HepG2 (cell line): Measurements from ENCODE around the gene MORF4L1. TPM values are rescaled to one million over a fixed set of nuclear protein-coding genes. Genes with fewer than 3 reads are reported as not detected.
A peak's percentile ranks its signal among the peaks of the same experiment; 100 is the strongest.

Experiments used
- CENPT ChIP-seq: sonication (generic); formaldehyde crosslinking; IDR thresholded peaks from 2 replicates; pipeline ENCODE4 v1.8.0; 2022; ENCODE audit warnings: low read depth, mild to moderate bottlenecking, moderate library complexity, missing genetic modification reagents
- CREB1 ChIP-seq, 2 experiments: fragments of 450-650 bp in 1 of 2; IDR thresholded peaks; 2 replicates each; pipeline ENCODE4 v1.6.1; 2016 to 2017; ENCODE audit warnings: control low read depth in 1 of 2, mild to moderate bottlenecking in 1 of 2, missing compliant biosample characterization in 1 of 2, missing genetic modification characterization in 1 of 2
- EEA1 ChIP-seq: sonication (generic); formaldehyde crosslinking; IDR thresholded peaks from 2 replicates; pipeline ENCODE4 v1.5.1; 2020; ENCODE audit warnings: mild to moderate bottlenecking, missing genetic modification reagents, borderline replicate concordance
- FOXO1 ChIP-seq: sonication (generic); formaldehyde crosslinking; IDR thresholded peaks from 2 replicates; pipeline ENCODE4 v1.4.0; 2020; ENCODE audit warnings: missing genetic modification reagents
- HDAC1 ChIP-seq: sonication (generic); formaldehyde crosslinking; IDR thresholded peaks from 2 replicates; pipeline ENCODE4 v1.5.1; 2020; ENCODE audit warnings: mild to moderate bottlenecking, missing genetic modification reagents
- HNF4A ChIP-seq: sonication (generic); formaldehyde crosslinking; IDR thresholded peaks from 2 replicates; pipeline ENCODE4 v1.4.0; 2020; ENCODE audit warnings: missing genetic modification reagents
- HNRNPLL ChIP-seq: fragments of 200-400 bp; formaldehyde crosslinking; IDR thresholded peaks from 2 replicates; pipeline ENCODE4 v1.6.1; 2017; ENCODE audit warnings: mild to moderate bottlenecking, low read depth, low read length; ENCODE audit not compliant: poor library complexity, severe bottlenecking
- IRF2 ChIP-seq: IDR thresholded peaks from 2 replicates; pipeline ENCODE4 v1.6.1; 2018; ENCODE audit warnings: missing genetic modification reagents, missing compliant biosample characterization
- KAT8 ChIP-seq: IDR thresholded peaks from 2 replicates; pipeline ENCODE4 v1.6.1; 2016; ENCODE audit warnings: missing genetic modification reagents, missing compliant biosample characterization
- NCOR1 ChIP-seq: fragments of 200-600 bp; sonication (generic); IDR thresholded peaks from 2 replicates; pipeline ENCODE4 v1.7.0; 2017; ENCODE audit warnings: antibody characterized with exemption, low read length, borderline replicate concordance
- NFATC3 ChIP-seq: sonication (generic); formaldehyde crosslinking; IDR thresholded peaks from 2 replicates; pipeline ENCODE4 v1.5.1; 2020; ENCODE audit warnings: mild to moderate bottlenecking, missing genetic modification reagents
- TFE3 ChIP-seq: IDR thresholded peaks from 2 replicates; pipeline ENCODE4 v1.6.1; 2016
- THAP11 ChIP-seq: IDR thresholded peaks from 2 replicates; pipeline ENCODE4 v1.6.1; 2016; ENCODE audit warnings: missing biosample characterization, missing genetic modification reagents
- ZKSCAN1 ChIP-seq: fragments of 150-350 bp; IDR thresholded peaks from 2 replicates; pipeline ENCODE4 v1.6.1; 2014; ENCODE audit warnings: low read length
- ZNF317 ChIP-seq: sonication (generic); formaldehyde crosslinking; IDR thresholded peaks from 2 replicates; pipeline ENCODE4 v1.5.0; 2020; ENCODE audit warnings: mild to moderate bottlenecking, missing genetic modification reagents
- ZNF431 ChIP-seq: sonication (generic); formaldehyde crosslinking; IDR thresholded peaks from 2 replicates; pipeline ENCODE4 v1.9.0; 2022; ENCODE audit warnings: missing genetic modification reagents, low read depth, mild to moderate bottlenecking, borderline replicate concordance
- ZNF543 ChIP-seq: sonication (generic); formaldehyde crosslinking; IDR thresholded peaks from 2 replicates; pipeline ENCODE4 v1.4.0; 2020; ENCODE audit warnings: mild to moderate bottlenecking, missing genetic modification reagents
- ZNF563 ChIP-seq: sonication (generic); formaldehyde crosslinking; IDR thresholded peaks from 2 replicates; pipeline ENCODE4 v1.8.0; 2022; ENCODE audit warnings: mild to moderate bottlenecking, moderate library complexity, missing genetic modification reagents
- ZNF652 ChIP-seq: IDR thresholded peaks from 2 replicates; pipeline ENCODE4 v1.6.1; 2016; ENCODE audit warnings: low read depth, borderline replicate concordance
- ZNF891 ChIP-seq: sonication (generic); formaldehyde crosslinking; IDR thresholded peaks from 2 replicates; pipeline ENCODE4 v1.5.0; 2020; ENCODE audit warnings: mild to moderate bottlenecking, missing genetic modification reagents
- ZSCAN21 ChIP-seq: sonication (generic); formaldehyde crosslinking; IDR thresholded peaks from 2 replicates; pipeline ENCODE4 v1.8.0; 2022; ENCODE audit warnings: mild to moderate bottlenecking, missing genetic modification reagents, moderate library complexity, borderline replicate concordance
- polyA plus RNA-seq, 8 experiments: library from polyadenylated mRNA; depleted of rRNA in 3 of 8; stranded (reverse) in 7 of 8; unstranded in 1 of 8; fragments of >200 nt; fragmentation: Illumina TruSeq in 4 of 8; extraction: Trizol in 4 of 8; gene quantifications; 2 replicates each; pipeline versions ENCODE4 v1.2.1 to v1.2.3, GENCODE V29; 2011 to 2016; ENCODE audit warnings: low read depth in 4 of 8, missing spikeins in 1 of 8, mixed read lengths in 1 of 8; ENCODE audit not compliant: insufficient read depth in 1 of 8
- total RNA-seq, 5 experiments: library from RNA; depleted of rRNA; stranded (reverse); fragments of >200 nt; fragmentation: Illumina TruSeq; extraction: Trizol; gene quantifications; 2 replicates each; pipeline ENCODE4 v1.2.3, GENCODE V29; 2016; ENCODE audit warnings: low read depth in 1 of 5
- TF ChIP-seq, protein P1 (sequence below): sonication (generic); formaldehyde crosslinking; IDR thresholded peaks from 2 replicates; pipeline ENCODE4 v1.5.0; 2020; ENCODE audit warnings: mild to moderate bottlenecking, missing genetic modification reagents
- TF ChIP-seq, protein P2 (sequence below): IDR thresholded peaks from 2 replicates; pipeline ENCODE4 v1.6.1; 2016; ENCODE audit warnings: control low read depth
- TF ChIP-seq, protein P3 (sequence below): conservative IDR thresholded peaks from 2 replicates; pipeline ENCODE4 v1.6.1; 2018; ENCODE audit warnings: missing genetic modification reagents

Gene MORF4L1
- total and polyA plus RNA-seq, 2 of the 13 experiments (the other 11 are each of a cell fraction or from before 2014, with no cell fraction given): 218 to 219 TPM

- TF ChIP-seq, protein P1, sequence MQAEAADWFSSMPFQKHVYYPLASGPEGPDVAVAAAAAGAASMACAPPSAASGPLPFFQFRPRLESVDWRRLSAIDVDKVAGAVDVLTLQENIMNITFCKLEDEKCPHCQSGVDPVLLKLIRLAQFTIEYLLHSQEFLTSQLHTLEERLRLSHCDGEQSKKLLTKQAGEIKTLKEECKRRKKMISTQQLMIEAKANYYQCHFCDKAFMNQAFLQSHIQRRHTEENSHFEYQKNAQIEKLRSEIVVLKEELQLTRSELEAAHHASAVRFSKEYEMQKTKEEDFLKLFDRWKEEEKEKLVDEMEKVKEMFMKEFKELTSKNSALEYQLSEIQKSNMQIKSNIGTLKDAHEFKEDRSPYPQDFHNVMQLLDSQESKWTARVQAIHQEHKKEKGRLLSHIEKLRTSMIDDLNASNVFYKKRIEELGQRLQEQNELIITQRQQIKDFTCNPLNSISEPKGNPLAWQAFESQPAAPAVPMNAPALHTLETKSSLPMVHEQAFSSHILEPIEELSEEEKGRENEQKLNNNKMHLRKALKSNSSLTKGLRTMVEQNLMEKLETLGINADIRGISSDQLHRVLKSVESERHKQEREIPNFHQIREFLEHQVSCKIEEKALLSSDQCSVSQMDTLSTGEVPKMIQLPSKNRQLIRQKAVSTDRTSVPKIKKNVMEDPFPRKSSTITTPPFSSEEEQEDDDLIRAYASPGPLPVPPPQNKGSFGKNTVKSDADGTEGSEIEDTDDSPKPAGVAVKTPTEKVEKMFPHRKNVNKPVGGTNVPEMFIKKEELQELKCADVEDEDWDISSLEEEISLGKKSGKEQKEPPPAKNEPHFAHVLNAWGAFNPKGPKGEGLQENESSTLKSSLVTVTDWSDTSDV (CRISPR knock-in tag): no peak
- TF ChIP-seq CREB1 (IDR thresholded peaks at IDR 0.05) (no peak), CREB1 (CRISPR knock-in tag; IDR thresholded peaks at IDR 0.05) (peak; percentile 50), HNF4A (no peak), ZNF543 (CRISPR knock-in tag) (peak; percentile 52; the same call in 1 of the 2 replicates), NCOR1 (no peak), ZSCAN21 (CRISPR knock-in tag) (no peak), ZNF563 (CRISPR knock-in tag) (0 out of 2 replicates have a peak, but pooled peaks have one; percentile 16), THAP11 (CRISPR knock-in tag) (peak; percentile 91), ZNF891 (CRISPR knock-in tag) (peak; percentile 22; the same call in 1 of the 2 replicates), IRF2 (CRISPR knock-in tag) (peak; percentile 66; the same call in 1 of the 2 replicates), EEA1 (CRISPR knock-in tag) (no peak), ZNF652 (CRISPR knock-in tag) (no peak), KAT8 (peak; percentile 78), ZKSCAN1 (no peak), HNRNPLL (peak; percentile 69), CENPT (CRISPR knock-in tag) (no peak), ZNF431 (0 out of 2 replicates have a peak, but pooled peaks have one; percentile 13), HDAC1 (CRISPR knock-in tag) (peak; percentile 52; the same call in 1 of the 2 replicates), ZNF317 (CRISPR knock-in tag) (no peak), NFATC3 (CRISPR knock-in tag) (no peak), TFE3 (CRISPR knock-in tag) (0 out of 2 replicates have a peak, but pooled peaks have one; percentile 29), FOXO1 (peak; percentile 18; the same call in 1 of the 2 replicates)
- TF ChIP-seq, protein P2, sequence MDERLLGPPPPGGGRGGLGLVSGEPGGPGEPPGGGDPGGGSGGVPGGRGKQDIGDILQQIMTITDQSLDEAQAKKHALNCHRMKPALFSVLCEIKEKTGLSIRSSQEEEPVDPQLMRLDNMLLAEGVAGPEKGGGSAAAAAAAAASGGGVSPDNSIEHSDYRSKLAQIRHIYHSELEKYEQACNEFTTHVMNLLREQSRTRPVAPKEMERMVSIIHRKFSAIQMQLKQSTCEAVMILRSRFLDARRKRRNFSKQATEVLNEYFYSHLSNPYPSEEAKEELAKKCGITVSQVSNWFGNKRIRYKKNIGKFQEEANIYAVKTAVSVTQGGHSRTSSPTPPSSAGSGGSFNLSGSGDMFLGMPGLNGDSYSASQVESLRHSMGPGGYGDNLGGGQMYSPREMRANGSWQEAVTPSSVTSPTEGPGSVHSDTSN: no peak
- TF ChIP-seq, protein P3, sequence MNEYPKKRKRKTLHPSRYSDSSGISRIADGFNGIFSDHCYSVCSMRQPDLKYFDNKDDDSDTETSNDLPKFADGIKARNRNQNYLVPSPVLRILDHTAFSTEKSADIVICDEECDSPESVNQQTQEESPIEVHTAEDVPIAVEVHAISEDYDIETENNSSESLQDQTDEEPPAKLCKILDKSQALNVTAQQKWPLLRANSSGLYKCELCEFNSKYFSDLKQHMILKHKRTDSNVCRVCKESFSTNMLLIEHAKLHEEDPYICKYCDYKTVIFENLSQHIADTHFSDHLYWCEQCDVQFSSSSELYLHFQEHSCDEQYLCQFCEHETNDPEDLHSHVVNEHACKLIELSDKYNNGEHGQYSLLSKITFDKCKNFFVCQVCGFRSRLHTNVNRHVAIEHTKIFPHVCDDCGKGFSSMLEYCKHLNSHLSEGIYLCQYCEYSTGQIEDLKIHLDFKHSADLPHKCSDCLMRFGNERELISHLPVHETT: peak; percentile 70; the same call in 1 of the 2 replicates
Measured at GRCh38 chr15:78872972-78873792, 492 bp downstream of the MORF4L1 start (continued).
